HUES48 (cell line): ENCODE measurements around the gene ANXA2.

Experiments used
- H3K27ac ChIP-seq: one replicate; pipeline ENCODE4 v1.7.0; 2013; ENCODE audit warnings: low read depth, low read length, inconsistent platforms
- H3K27me3 ChIP-seq: 2 replicates; pipeline ENCODE4 v1.6.1; 2013; ENCODE audit warnings: mild to moderate bottlenecking, low read length; ENCODE audit not compliant: control insufficient read depth, insufficient read depth
- H3K36me3 ChIP-seq: 2 replicates; pipeline ENCODE4 v1.6.1; 2013; ENCODE audit warnings: low read length; ENCODE audit not compliant: control insufficient read depth, insufficient read depth
- H3K4me1 ChIP-seq: 2 replicates; pipeline ENCODE4 v1.6.1; 2013; ENCODE audit warnings: mild to moderate bottlenecking, low read length; ENCODE audit not compliant: control insufficient read depth, insufficient read depth
- H3K4me3 ChIP-seq: 2 replicates; pipeline ENCODE4 v1.5.1; 2013; ENCODE audit warnings: mild to moderate bottlenecking, low read depth, low read length
- H3K9ac ChIP-seq: 2 replicates; pipeline ENCODE4 v1.6.1; 2013; ENCODE audit warnings: mild to moderate bottlenecking, low read depth, low read length, moderate library complexity
- H3K9me3 ChIP-seq: 2 replicates; pipeline ENCODE4 v1.6.1; 2013; ENCODE audit warnings: low read length; ENCODE audit not compliant: control insufficient read depth, insufficient read depth

ANXA2 gene

DNA sequence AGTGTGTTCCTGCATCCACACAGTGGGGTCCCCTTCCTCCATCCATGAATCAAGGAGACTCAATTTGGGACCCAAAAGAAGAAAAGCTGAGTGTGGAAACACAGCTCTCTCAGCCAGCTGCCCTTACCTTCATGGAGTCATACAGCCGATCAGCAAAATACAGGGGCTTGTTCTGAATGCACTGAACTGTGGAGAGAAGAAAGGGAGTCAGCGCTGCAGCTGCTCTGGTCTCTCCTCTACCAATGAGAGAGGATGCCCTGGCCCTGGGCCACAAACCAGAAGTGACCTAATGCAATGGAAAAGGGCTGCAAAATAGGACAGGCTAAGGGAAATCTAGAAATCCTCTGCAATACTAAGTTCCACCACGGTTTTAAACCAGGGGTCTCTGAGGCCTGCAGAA, 46.7 kb downstream of the ANXA2 start:
- H3K9me3 ChIP-seq, result no peaks in the 10 kb centered on the region
- no peak overlapping the region for H3K4me3 ChIP-seq
- H3K9ac ChIP-seq, result no peak overlapping the region
- H3K36me3 ChIP-seq, result peaks cover 87% of the 10 kb centered on the region
- H3K4me1 ChIP-seq, result peaks cover 7% of the 10 kb centered on the region
- H3K27ac ChIP-seq, result no peak overlapping the region
- no peaks in the 10 kb centered on the region for H3K27me3 ChIP-seq

DNA sequence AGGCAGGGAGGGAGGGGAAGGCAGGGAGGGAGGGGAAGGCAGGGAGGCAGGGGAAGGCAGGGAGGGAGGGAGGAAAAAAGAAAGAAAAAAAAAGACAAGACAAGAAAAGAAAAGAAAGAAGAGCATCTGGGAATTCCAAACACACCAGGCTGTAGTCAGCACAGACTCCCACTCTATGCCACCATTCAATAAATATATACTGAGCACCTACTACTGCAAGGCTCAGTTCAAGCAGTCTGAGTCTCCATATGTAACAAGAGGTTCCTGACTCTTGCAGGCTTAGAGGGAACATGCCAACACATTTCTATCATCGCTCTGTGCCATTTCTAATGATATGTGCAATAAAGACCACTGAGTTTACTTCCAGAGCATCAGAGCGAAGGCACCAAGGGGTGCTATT, 47.7 kb downstream of the ANXA2 start:
- Histone ChIP-seq H3K27ac (no peak overlapping the region), H3K27me3 (no peaks in the 10 kb centered on the region), H3K4me3 (no peak overlapping the region), H3K4me1 (peaks cover 7% of the 10 kb centered on the region), H3K36me3 (peaks cover 81% of the 10 kb centered on the region), H3K9ac (no peak overlapping the region), H3K9me3 (no peaks in the 10 kb centered on the region)

GRCh38 chr15:60349589-60349988, 48.2 kb downstream of the ANXA2 start:
- H3K9ac ChIP-seq, result no peak overlapping the region
- no peak overlapping the region for H3K4me3 ChIP-seq
- no peaks in the 10 kb centered on the region for H3K27me3 ChIP-seq
- no peak overlapping the region for H3K27ac ChIP-seq
- H3K9me3 ChIP-seq, result no peaks in the 10 kb centered on the region
- H3K36me3 ChIP-seq, result peaks cover 77% of the 10 kb centered on the region
- H3K4me1 ChIP-seq, result peaks cover 7% of the 10 kb centered on the region

- no peaks in the 10 kb centered on the region for H3K27me3 ChIP-seq
- H3K9ac ChIP-seq, result no peak overlapping the region
- no peak overlapping the region for H3K4me3 ChIP-seq
- no peaks in the 10 kb centered on the region for H3K9me3 ChIP-seq
- H3K27ac ChIP-seq, result no peak overlapping the region
- H3K4me1 ChIP-seq, result peaks cover 13% of the 10 kb centered on the region
- peaks cover 58% of the 10 kb centered on the region for H3K36me3 ChIP-seq
Measured at GRCh38 chr15:60347480-60348049, 50.2 kb downstream of the ANXA2 start.

DNA sequence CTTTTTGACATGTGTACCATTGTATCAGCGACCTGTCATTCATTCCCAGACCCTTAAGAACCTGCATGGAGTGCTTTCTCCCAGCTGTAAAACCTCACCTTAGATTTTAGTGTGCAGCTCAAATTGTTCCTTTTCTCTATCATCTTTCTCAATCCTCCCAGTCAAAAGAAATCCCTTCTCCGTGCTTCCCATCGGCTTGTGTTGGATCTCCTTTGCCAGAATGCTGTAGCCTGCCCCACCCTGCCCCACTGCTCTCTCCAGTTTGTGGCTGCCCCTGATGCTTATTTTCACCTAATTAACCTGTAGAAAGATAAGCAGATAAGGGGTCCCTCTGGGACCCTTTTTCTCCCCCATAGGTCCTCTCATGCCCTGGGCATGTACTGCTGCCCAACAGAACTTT, 51.1 kb downstream of the ANXA2 start:
- H3K4me3 ChIP-seq, result no peak overlapping the region
- no peak overlapping the region for H3K27ac ChIP-seq
- H3K9me3 ChIP-seq, result no peaks in the 10 kb centered on the region
- no peaks in the 10 kb centered on the region for H3K27me3 ChIP-seq
- H3K36me3 ChIP-seq, result peaks cover 49% of the 10 kb centered on the region
- peaks cover 13% of the 10 kb centered on the region for H3K4me1 ChIP-seq
- no peak overlapping the region for H3K9ac ChIP-seq

DNA sequence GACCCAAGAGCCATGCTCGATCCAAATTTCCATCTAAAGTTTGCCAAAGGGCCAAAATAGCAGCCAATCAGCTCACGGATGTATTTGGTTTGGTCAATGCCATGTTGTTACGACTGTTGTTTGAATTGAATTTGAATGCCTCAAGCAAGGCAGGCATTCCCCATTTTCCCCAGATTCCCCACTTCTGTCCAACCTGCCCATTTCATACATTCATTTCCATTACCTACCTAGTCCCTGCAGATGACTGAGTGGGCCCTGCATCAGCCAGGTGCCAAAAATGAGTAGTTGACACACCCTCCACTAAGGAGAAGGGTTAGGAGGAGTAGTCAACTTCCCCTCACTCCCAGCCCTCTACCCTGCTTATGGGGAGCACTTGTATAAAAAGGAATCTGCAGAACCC, 51.7 kb downstream of the ANXA2 start:
- H3K9me3 ChIP-seq, result no peaks in the 10 kb centered on the region
- peaks cover 13% of the 10 kb centered on the region for H3K4me1 ChIP-seq
- H3K9ac ChIP-seq, result no peak overlapping the region
- H3K36me3 ChIP-seq, result peaks cover 43% of the 10 kb centered on the region
- H3K27ac ChIP-seq, result no peak overlapping the region
- no peaks in the 10 kb centered on the region for H3K27me3 ChIP-seq
- H3K4me3 ChIP-seq, result no peak overlapping the region

- peaks cover 39% of the 10 kb centered on the region for H3K36me3 ChIP-seq
- no peaks in the 10 kb centered on the region for H3K9me3 ChIP-seq
- H3K27me3 ChIP-seq, result no peaks in the 10 kb centered on the region
- no peak overlapping the region for H3K4me3 ChIP-seq
- H3K27ac ChIP-seq, result no peak overlapping the region
- H3K4me1 ChIP-seq, result peaks cover 13% of the 10 kb centered on the region
- no peak overlapping the region for H3K9ac ChIP-seq
Measured at GRCh38 chr15:60345598-60345997, 52.2 kb downstream of the ANXA2 start.

GRCh38 chr15:60344987-60345386, 52.8 kb downstream of the ANXA2 start:
- Histone ChIP-seq H3K27ac (no peak overlapping the region), H3K27me3 (no peaks in the 10 kb centered on the region), H3K36me3 (peaks cover 34% of the 10 kb centered on the region), H3K9ac (no peak overlapping the region), H3K4me1 (peaks cover 13% of the 10 kb centered on the region), H3K4me3 (no peak overlapping the region), H3K9me3 (no peaks in the 10 kb centered on the region)

DNA sequence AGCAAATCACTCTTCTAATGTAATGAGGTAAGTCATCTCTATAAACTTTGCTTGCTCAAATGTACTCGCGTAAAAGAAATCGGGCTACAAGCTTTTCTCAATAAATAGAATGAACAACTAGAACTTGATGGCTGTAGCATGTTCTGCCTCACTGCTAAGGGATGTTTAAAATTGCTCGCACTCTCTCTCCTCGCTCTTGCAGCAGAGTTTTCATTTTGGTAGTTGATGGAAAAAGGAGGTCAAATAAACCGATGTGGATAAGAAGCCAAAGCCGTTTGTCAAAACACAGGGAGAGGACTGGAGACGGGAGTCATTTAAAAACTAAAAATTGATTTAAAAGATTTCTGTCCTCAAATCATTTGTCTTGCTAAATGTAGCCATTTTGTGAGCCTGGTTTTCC, 53.3 kb downstream of the ANXA2 start:
- no peak overlapping the region for H3K27ac ChIP-seq
- no peaks in the 10 kb centered on the region for H3K27me3 ChIP-seq
- no peaks in the 10 kb centered on the region for H3K9me3 ChIP-seq
- H3K4me3 ChIP-seq, result no peak overlapping the region
- H3K4me1 ChIP-seq, result peaks cover 13% of the 10 kb centered on the region
- H3K36me3 ChIP-seq, result peaks cover 34% of the 10 kb centered on the region
- no peak overlapping the region for H3K9ac ChIP-seq

- H3K4me3 ChIP-seq, result no peak overlapping the region
- no peaks in the 10 kb centered on the region for H3K9me3 ChIP-seq
- peaks cover 13% of the 10 kb centered on the region for H3K4me1 ChIP-seq
- no peak overlapping the region for H3K27ac ChIP-seq
- H3K36me3 ChIP-seq, result peaks cover 26% of the 10 kb centered on the region
- H3K27me3 ChIP-seq, result no peaks in the 10 kb centered on the region
- H3K9ac ChIP-seq, result no peak overlapping the region
Measured at GRCh38 chr15:60343221-60343970, 54.4 kb downstream of the ANXA2 start.

DNA sequence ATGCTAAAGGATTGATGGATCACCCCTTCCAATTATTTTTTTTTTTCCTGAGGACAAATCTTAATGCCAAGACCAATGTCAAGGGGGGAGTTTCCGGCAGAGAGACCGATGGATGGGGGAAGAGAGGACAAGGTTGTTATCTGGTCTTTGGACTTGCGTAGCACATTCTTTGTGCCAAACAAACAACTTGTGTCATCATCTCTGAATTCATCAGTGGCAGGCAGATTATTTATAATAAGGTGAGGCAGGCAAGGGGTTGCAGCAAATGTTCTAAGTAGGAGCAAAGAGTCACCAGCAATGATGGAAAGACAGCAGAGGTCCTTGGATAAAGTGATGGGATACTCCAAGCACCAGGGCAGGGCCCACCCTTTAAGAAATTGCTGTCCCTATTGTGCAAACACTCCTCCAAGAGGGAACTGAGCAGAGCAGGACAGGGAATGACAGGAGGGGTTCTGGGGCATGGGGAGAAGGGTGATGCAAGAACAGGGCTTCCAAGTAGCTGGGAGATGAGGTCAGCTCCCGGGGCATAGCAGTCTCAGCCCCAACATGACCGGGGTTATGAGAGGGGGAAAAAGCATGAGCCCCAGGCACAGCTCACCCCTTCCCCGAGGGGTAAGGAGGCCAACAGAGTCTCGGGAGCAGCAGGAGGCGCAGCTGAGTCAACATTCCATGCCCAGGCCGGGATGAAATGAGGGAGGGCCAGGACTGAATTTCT, 57.4 kb downstream of the ANXA2 start:
- Histone ChIP-seq H3K4me3 (no peak overlapping the region), H3K9ac (no peak overlapping the region), H3K9me3 (no peaks in the 10 kb centered on the region), H3K27me3 (no peaks in the 10 kb centered on the region), H3K27ac (no peak overlapping the region), H3K36me3 (no peaks in the 10 kb centered on the region), H3K4me1 (peaks cover 6% of the 10 kb centered on the region; the same call in 1 of the 2 replicates)
